Measurements from ENCODE around the gene RO60.

GRCh38 chr1:193014400-193014799, 45.0 kb upstream of the RO60 start:
- TF ChIP-seq CTCF (IDR thresholded peaks at IDR 0.05) = no peak
- no peak for TF ChIP-seq POLR2AphosphoS5 (IDR thresholded peaks at IDR 0.05)

Measured in upper lobe of left lung (tissue), 4 donors.